ENCODE measurements around the gene DENND6A. TPM values are rescaled to one million over a fixed set of nuclear protein-coding genes. Genes with fewer than 3 reads are reported as not detected.

The DENND6A gene
- total and polyA plus RNA-seq, 4 donors = 8.2 to 53.8 (median 18.9) TPM

DNA sequence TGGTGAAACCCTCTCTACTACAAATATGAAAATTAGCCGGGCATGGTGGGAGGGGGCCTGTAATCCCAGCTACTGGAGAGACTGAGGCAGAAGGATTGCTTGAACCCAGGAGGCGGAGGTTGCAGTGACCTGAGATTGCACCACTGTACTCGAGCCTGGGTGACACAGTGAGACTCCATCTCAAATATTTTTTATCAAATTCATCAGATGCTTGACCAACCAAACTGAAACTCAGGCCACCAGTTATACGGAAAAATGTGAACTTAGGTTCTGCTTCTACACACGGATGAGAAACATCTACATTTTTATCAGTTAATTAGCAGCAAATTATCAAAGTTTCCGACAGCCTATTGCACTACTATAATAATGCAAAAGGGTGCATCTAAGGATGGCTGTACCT lies 100.6 kb downstream of the DENND6A start:
- Histone ChIP-seq H3K27ac (ENCODE audit: low read depth in 1 of 2, low read length in 1 of 2) (no peak overlapping the region), H3K36me3 (ENCODE audit: control insufficient read depth in 4 of 4, insufficient read depth in 4 of 4, low read length in 4 of 4) (peaks cover 0 to 6% (median 4%) of the 10 kb centered on the region in 4 donors), H3K27me3 (ENCODE audit: control insufficient read depth in 3 of 3, insufficient read depth in 3 of 3, low read length in 2 of 3) (no peaks in the 10 kb centered on the region), H3K4me3 (no peak overlapping the region), H3K9ac (ENCODE audit: insufficient read depth in 1 of 2, low read length in 2 of 2) (no peak overlapping the region), H3K4me1 (ENCODE audit: control insufficient read depth in 5 of 5, insufficient read depth in 5 of 5, low read length in 5 of 5) (peaks cover 0 to 17% (median 4%) of the 10 kb centered on the region in 5 donors), H3K9me3 (ENCODE audit: control insufficient read depth in 4 of 4, insufficient read depth in 3 of 4, low read length in 3 of 4) (no peaks in the 10 kb centered on the region)
- DNase-seq (no peak), ATAC-seq (ENCODE audit: insufficient read depth, low FRiP score) (no peak)
- TF ChIP-seq, protein P1, sequence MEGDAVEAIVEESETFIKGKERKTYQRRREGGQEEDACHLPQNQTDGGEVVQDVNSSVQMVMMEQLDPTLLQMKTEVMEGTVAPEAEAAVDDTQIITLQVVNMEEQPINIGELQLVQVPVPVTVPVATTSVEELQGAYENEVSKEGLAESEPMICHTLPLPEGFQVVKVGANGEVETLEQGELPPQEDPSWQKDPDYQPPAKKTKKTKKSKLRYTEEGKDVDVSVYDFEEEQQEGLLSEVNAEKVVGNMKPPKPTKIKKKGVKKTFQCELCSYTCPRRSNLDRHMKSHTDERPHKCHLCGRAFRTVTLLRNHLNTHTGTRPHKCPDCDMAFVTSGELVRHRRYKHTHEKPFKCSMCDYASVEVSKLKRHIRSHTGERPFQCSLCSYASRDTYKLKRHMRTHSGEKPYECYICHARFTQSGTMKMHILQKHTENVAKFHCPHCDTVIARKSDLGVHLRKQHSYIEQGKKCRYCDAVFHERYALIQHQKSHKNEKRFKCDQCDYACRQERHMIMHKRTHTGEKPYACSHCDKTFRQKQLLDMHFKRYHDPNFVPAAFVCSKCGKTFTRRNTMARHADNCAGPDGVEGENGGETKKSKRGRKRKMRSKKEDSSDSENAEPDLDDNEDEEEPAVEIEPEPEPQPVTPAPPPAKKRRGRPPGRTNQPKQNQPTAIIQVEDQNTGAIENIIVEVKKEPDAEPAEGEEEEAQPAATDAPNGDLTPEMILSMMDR (IDR thresholded peaks at IDR 0.05; ENCODE audit: control extremely low read depth, extremely low read depth) = no peak
- WGBS, 2 donors = 67 to 69% methylated on average over 6 of the region's 6 CpGs

DNA sequence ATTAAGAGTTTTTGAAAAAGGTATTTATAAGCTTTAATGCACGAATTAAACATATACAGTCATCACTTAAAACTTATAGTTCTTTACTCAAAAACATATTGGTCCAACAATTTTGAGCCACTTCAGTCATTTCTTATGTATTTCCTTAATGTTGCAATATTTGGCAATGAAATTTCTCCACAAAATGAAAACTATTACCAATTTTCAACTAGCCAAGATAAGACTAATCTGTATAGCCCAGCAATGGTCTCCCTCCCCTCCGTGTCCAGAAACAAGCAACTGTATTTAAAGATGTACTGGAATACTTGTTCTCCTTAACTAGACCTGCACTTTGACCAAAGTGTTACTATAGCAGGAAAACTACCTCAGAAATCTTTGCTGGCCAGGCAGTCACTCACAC lies 105.0 kb downstream of the DENND6A start:
- WGBS, 2 donors = 68 to 76% methylated on average over 2 of the region's 2 CpGs
- Histone ChIP-seq H3K27me3 (ENCODE audit: control insufficient read depth in 3 of 3, insufficient read depth in 3 of 3, low read length in 2 of 3) (no peaks in the 10 kb centered on the region), H3K9me3 (ENCODE audit: control insufficient read depth in 4 of 4, insufficient read depth in 3 of 4, low read length in 3 of 4) (no peaks in the 10 kb centered on the region), H3K27ac (ENCODE audit: low read depth in 1 of 2, low read length in 1 of 2) (no peak overlapping the region), H3K9ac (ENCODE audit: insufficient read depth in 1 of 2, low read length in 2 of 2) (no peak overlapping the region), H3K36me3 (ENCODE audit: control insufficient read depth in 4 of 4, insufficient read depth in 4 of 4, low read length in 4 of 4) (peaks cover 2 to 10% (median 4%) of the 10 kb centered on the region in 4 donors), H3K4me1 (ENCODE audit: control insufficient read depth in 5 of 5, insufficient read depth in 5 of 5, low read length in 5 of 5) (peaks cover 0 to 6% (median 2%) of the 10 kb centered on the region in 5 donors), H3K4me3 (no peak overlapping the region)
- DNase-seq = no peak
- ATAC-seq (ENCODE audit: insufficient read depth, low FRiP score) = no peak
- TF ChIP-seq, protein P1 (IDR thresholded peaks at IDR 0.05; ENCODE audit: control extremely low read depth, extremely low read depth) = no peak

DNA sequence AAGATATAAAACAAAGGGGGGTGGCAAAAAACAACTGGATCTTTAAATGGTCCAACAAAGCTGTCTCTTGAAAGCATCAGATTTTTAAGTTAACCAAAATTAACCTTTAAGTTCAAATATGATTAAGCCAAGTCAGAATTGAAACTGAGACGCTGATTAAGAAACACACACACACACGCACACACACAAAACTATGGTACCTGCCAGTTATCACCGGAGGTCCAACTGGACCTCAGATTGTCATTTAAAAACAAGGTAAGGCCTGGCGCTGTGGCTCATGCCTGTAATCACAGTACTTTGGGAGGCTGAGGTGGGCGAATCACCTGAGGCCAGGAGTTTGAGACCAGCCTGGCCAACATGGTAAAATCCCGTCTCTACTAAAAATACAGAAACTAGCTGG lies 106.1 kb downstream of the DENND6A start:
- Histone ChIP-seq H3K4me3 (no peak overlapping the region), H3K9me3 (ENCODE audit: control insufficient read depth in 4 of 4, insufficient read depth in 3 of 4, low read length in 3 of 4) (no peaks in the 10 kb centered on the region), H3K27me3 (ENCODE audit: control insufficient read depth in 3 of 3, insufficient read depth in 3 of 3, low read length in 2 of 3) (no peaks in the 10 kb centered on the region), H3K4me1 (ENCODE audit: control insufficient read depth in 5 of 5, insufficient read depth in 5 of 5, low read length in 5 of 5) (peaks cover 0 to 6% (median 0%) of the 10 kb centered on the region in 5 donors), H3K36me3 (ENCODE audit: control insufficient read depth in 4 of 4, insufficient read depth in 4 of 4, low read length in 4 of 4) (peaks cover 2 to 9% (median 8%) of the 10 kb centered on the region in 4 donors), H3K27ac (ENCODE audit: low read depth in 1 of 2, low read length in 1 of 2) (no peak overlapping the region), H3K9ac (ENCODE audit: insufficient read depth in 1 of 2, low read length in 2 of 2) (no peak overlapping the region)
- ATAC-seq (ENCODE audit: insufficient read depth, low FRiP score) (no peak), DNase-seq (no peak)
- WGBS, 2 donors = 81 to 85% methylated on average over 6 of the region's 6 CpGs
- TF ChIP-seq, protein P1 (IDR thresholded peaks at IDR 0.05; ENCODE audit: control extremely low read depth, extremely low read depth) = no peak

DNA sequence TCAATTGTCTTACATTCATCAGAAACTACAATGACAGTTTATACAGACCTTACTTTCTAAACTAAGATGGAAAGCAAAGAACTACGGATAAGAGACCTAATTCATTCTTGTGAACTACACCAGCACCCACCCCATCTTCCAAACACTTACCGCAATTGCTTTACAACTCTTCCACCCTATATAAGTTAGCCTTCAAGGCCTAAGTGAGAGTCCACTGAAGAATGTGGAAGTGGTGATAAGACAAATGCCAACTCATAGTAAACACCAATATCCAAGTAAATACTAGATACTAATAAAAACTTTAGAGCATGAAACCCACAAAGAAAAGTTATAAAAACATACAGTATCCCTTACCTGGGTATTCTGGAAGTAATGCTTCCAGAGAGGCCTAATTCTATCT lies 109.3 kb downstream of the DENND6A start:
- DNase-seq (no peak), ATAC-seq (ENCODE audit: insufficient read depth, low FRiP score) (no peak)
- WGBS, 2 donors = 79 to 92% methylated on average over 2 of the region's 2 CpGs
- Histone ChIP-seq H3K27ac (ENCODE audit: low read depth in 1 of 2, low read length in 1 of 2) (no peak overlapping the region), H3K9ac (ENCODE audit: insufficient read depth in 1 of 2, low read length in 2 of 2) (peak overlapping the region in 1 of 2 donors; percentile 23), H3K9me3 (ENCODE audit: control insufficient read depth in 4 of 4, insufficient read depth in 3 of 4, low read length in 3 of 4) (no peaks in the 10 kb centered on the region), H3K36me3 (ENCODE audit: control insufficient read depth in 4 of 4, insufficient read depth in 4 of 4, low read length in 4 of 4) (peaks cover 7 to 19% (median 11%) of the 10 kb centered on the region in 4 donors), H3K4me3 (no peak overlapping the region), H3K27me3 (ENCODE audit: control insufficient read depth in 3 of 3, insufficient read depth in 3 of 3, low read length in 2 of 3) (no peaks in the 10 kb centered on the region), H3K4me1 (ENCODE audit: control insufficient read depth in 5 of 5, insufficient read depth in 5 of 5, low read length in 5 of 5) (peaks cover 0 to 6% (median 0%) of the 10 kb centered on the region in 5 donors)
- TF ChIP-seq, protein P1 (IDR thresholded peaks at IDR 0.05; ENCODE audit: control extremely low read depth, extremely low read depth) = no peak

Measured in lung (tissue), 12 donors.